SK-N-SH (cell line): ENCODE data around the gene RCAN2. TPM values are rescaled to one million over a fixed set of nuclear protein-coding genes. Genes with fewer than 3 reads are reported as not detected.

Source experiments
- CTCF ChIA-PET: fragments of 300-600, 350-600 bp; formaldehyde crosslinking; extraction: SDS; loops from one replicate; lab custom pipeline; 2021; lab: Yijun Ruan, JAX
- POLR2A ChIA-PET: fragments of 350-600 bp; sonication (Branson Sonifier 250); formaldehyde crosslinking; extraction: SDS; loops from one replicate; lab custom pipeline; 2020; ENCODE audit warnings: antibody characterized with exemption, inconsistent platforms; lab: Yijun Ruan, JAX
- DNase-seq: peaks from one replicate; pipeline ENCODE4 v3.0.0; 2012
- H2AFZ ChIP-seq: fragments of 200-600 bp; sonication (generic); 2 replicates; pipeline ENCODE4 v1.8.1; 2016; ENCODE audit warnings: antibody characterized with exemption, mild to moderate bottlenecking, low read depth
- H3F3A ChIP-seq: fragments of 200-600 bp; sonication (generic); replicated peaks from 2 replicates; pipeline ENCODE3; 2016; ENCODE audit warnings: antibody characterized with exemption, mild to moderate bottlenecking; ENCODE audit not compliant: insufficient read depth
- H3K27ac ChIP-seq, 2 experiments: fragments of 200-500 bp in 1 of 2; fragments of 200-600 bp in 1 of 2; sonication (Bioruptor generic) in 1 of 2; sonication (generic), shearing (Covaris generic) in 1 of 2; 2 replicates each; pipeline versions ENCODE4 v1.5.1 to v1.6.1; 2014 to 2016; ENCODE audit warnings: low read depth in 2 of 2, inconsistent platforms in 1 of 2, low read length in 1 of 2, mild to moderate bottlenecking in 1 of 2, mixed read lengths in 1 of 2
- H3K27me3 ChIP-seq: fragments of 200-600 bp; sonication (generic), shearing (Covaris generic); 2 replicates; pipeline ENCODE4 v1.6.1; 2016; ENCODE audit warnings: mixed run types; ENCODE audit not compliant: insufficient read depth
- H3K36me3 ChIP-seq, 2 experiments: fragments of 200-500 bp in 1 of 2; fragments of 200-600 bp in 1 of 2; sonication (Bioruptor generic) in 1 of 2; sonication (generic) in 1 of 2; replicated peaks in 1 of 2; 2 replicates each; pipeline versions ENCODE3 to v1.5.1; 2014 to 2016; ENCODE audit warnings: low read length in 1 of 2, mild to moderate bottlenecking in 1 of 2; ENCODE audit not compliant: insufficient read depth in 2 of 2, control insufficient read depth in 1 of 2
- H3K4me1 ChIP-seq, 2 experiments: fragments of 200-500 bp in 1 of 2; fragments of 200-600 bp in 1 of 2; sonication (Bioruptor generic) in 1 of 2; sonication (generic), shearing (Covaris generic) in 1 of 2; 2 replicates each; pipeline versions ENCODE4 v1.5.1 to v1.6.1; 2014 to 2016; ENCODE audit warnings: low read depth in 1 of 2, low read length in 1 of 2, mixed run types in 1 of 2; ENCODE audit not compliant: insufficient read depth in 2 of 2, control insufficient read depth in 1 of 2
- H3K4me2 ChIP-seq: fragments of 200-600 bp; sonication (generic), shearing (Covaris generic); 2 replicates; pipeline ENCODE4 v1.6.1; 2017; ENCODE audit warnings: mixed run types
- H3K4me3 ChIP-seq, 2 experiments: fragments of 200-500 bp in 1 of 2; fragments of 200-600 bp in 1 of 2; sonication (Bioruptor generic) in 1 of 2; sonication (generic), shearing (Covaris generic) in 1 of 2; 2 replicates each; pipeline versions ENCODE4 v1.5.1 to v1.8.1; 2014 to 2016; ENCODE audit warnings: low read depth in 2 of 2, inconsistent platforms in 1 of 2, low read length in 1 of 2, mild to moderate bottlenecking in 1 of 2, mixed read lengths in 1 of 2, moderate library complexity in 1 of 2
- H3K79me2 ChIP-seq: fragments of 200-600 bp; sonication (generic); 2 replicates; pipeline ENCODE4 v1.8.1; 2017; ENCODE audit warnings: mild to moderate bottlenecking; ENCODE audit not compliant: insufficient read depth
- H3K9ac ChIP-seq: fragments of 200-600 bp; sonication (generic); 2 replicates; pipeline ENCODE4 v1.6.1; 2017; ENCODE audit warnings: mixed run types
- H3K9me2 ChIP-seq: fragments of 200-600 bp; sonication (generic); 2 replicates; pipeline ENCODE4 v1.6.1; 2017; ENCODE audit warnings: mixed run types
- H3K9me3 ChIP-seq: fragments of 200-600 bp; sonication (generic); 2 replicates; pipeline ENCODE4 v1.6.1; 2017; ENCODE audit warnings: mixed run types, mild to moderate bottlenecking, moderate library complexity
- H4K20me1 ChIP-seq: fragments of 200-600 bp; sonication (generic); 2 replicates; pipeline ENCODE4 v1.6.1; 2017; ENCODE audit warnings: mild to moderate bottlenecking, mixed run types; ENCODE audit not compliant: insufficient read depth
- FOXM1 ChIP-seq: IDR thresholded peaks from 2 replicates; pipeline ENCODE4 v1.4.0; 2012; ENCODE audit warnings: low read depth, mild to moderate bottlenecking
- JUND ChIP-seq: IDR thresholded peaks from 2 replicates; pipeline ENCODE4 v1.4.0; 2012
- MXI1 ChIP-seq: IDR thresholded peaks from 2 replicates; pipeline ENCODE4 v1.6.1; 2012; ENCODE audit warnings: mild to moderate bottlenecking, low read depth, low read length, improper control_type of control experiment
- RAD21 ChIP-seq: IDR thresholded peaks from 2 replicates; pipeline ENCODE4 v1.6.1; 2012; ENCODE audit warnings: mild to moderate bottlenecking, low read length
- RCOR1 ChIP-seq: fragments of 150-350 bp; IDR thresholded peaks from 2 replicates; pipeline ENCODE4 v1.6.1; 2017; ENCODE audit warnings: antibody characterized with exemption, low read length
- WGBS: methylation state at CpG from one replicate; pipeline ENCODE4 v1.1.6; 2017; ENCODE audit warnings: low lambda C conversion rate; 5-methylcytosine and 5-hydroxymethylcytosine counted together
- polyA plus RNA-seq, 3 experiments: library from polyadenylated mRNA; depleted of rRNA; stranded (reverse); fragments of >200 nt; gene quantifications; 2 replicates each; pipeline ENCODE4 v1.2.3, GENCODE V29; 2012
- TF ChIP-seq, protein P1 (sequence below): IDR thresholded peaks from 2 replicates; pipeline ENCODE4 v1.4.0; 2012; ENCODE audit warnings: low read depth, borderline replicate concordance
- TF ChIP-seq, protein P2 (sequence below): fragments of 150-350 bp; IDR thresholded peaks from 2 replicates; pipeline ENCODE4 v1.6.1; 2017; ENCODE audit warnings: antibody characterized with exemption, low read length, low read depth, borderline replicate concordance
- TF ChIP-seq, protein P3 (sequence below): IDR thresholded peaks from 2 replicates; pipeline ENCODE4; 2012
- TF ChIP-seq, protein P4 (sequence below): IDR thresholded peaks from 2 replicates; pipeline ENCODE4 v1.4.0; 2012; ENCODE audit warnings: low read depth, borderline replicate concordance

The RCAN2 gene
- polyA plus RNA-seq, 1 of the 3 experiments (the other 2 are of a cell fraction): not detected

DNA sequence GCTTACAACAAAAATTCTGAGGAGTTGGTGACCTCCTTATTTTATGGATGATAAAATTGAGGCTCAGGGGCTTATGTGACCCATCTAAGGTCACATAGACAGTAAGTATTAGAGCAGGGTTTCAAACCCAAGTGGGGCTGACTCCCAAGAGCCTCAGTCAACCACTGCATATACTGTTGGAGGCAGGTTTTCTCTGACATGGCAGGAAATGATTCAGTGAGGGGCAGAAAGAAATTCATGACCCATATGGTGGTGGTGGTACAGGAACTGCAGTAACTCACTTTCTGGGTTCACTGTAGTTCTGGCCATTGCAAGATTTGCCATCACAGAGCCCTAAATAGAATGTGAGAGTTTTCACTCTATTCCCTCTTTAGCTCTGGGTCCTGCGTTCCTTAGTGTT is 188.4 kb downstream of the RCAN2 start:
- ChIA-PET POLR2A (no interaction called here), CTCF (no interaction called here)

DNA sequence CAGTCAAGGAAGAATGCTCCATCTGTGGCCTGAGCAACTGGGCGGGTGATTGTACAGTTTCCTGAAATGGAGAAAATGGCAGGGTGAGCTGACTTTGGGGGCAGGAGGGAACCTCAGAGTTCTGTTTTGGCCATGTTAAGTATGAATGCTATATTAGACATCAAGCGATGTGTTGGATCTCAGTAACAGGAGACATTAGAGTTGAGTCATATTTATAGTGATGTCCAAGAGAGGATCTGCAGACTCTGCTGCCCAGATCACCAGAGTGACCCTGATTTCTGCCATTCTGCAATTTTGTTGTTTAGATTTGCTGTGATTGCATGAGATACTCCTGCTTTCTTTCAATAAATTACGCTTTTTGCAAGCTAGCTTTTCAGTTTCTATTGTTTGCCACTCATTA is 189.1 kb downstream of the RCAN2 start:
- Histone ChIP-seq H3K4me1 (no peaks in the 10 kb centered on the region), H4K20me1 (no peaks in the 10 kb centered on the region), H2AFZ (no peak overlapping the region), H3K9me2 (no peaks in the 10 kb centered on the region), H3K79me2 (no peaks in the 10 kb centered on the region), H3K4me2 (no peak overlapping the region), H3K4me3 (no peak overlapping the region), H3K9ac (no peak overlapping the region), H3F3A (no peaks in the 10 kb centered on the region), H3K9me3 (no peaks in the 10 kb centered on the region), H3K36me3 (no peaks in the 10 kb centered on the region), H3K27ac (no peak overlapping the region), H3K27me3 (no peaks in the 10 kb centered on the region)
- no peak for TF ChIP-seq JUND
- ChIA-PET CTCF (no interaction called here), POLR2A (no interaction called here)
- no peak for DNase-seq
- 3% methylated on average over 3 of the region's 3 CpGs for WGBS

More for the DNA sequence above, 188.4 kb downstream of the RCAN2 start:
- H3K79me2 ChIP-seq: no peaks in the 10 kb centered on the region
- H3K9me2 ChIP-seq: no peaks in the 10 kb centered on the region
- H3K4me2 ChIP-seq: no peak overlapping the region
- H3K27ac ChIP-seq: no peak overlapping the region
- no peaks in the 10 kb centered on the region for H3K9me3 ChIP-seq
- no peaks in the 10 kb centered on the region for H3K4me1 ChIP-seq
- H2AFZ ChIP-seq: no peak overlapping the region
- H3K9ac ChIP-seq: no peak overlapping the region
- TF ChIP-seq RCOR1: no peak
- TF ChIP-seq, protein P1, sequence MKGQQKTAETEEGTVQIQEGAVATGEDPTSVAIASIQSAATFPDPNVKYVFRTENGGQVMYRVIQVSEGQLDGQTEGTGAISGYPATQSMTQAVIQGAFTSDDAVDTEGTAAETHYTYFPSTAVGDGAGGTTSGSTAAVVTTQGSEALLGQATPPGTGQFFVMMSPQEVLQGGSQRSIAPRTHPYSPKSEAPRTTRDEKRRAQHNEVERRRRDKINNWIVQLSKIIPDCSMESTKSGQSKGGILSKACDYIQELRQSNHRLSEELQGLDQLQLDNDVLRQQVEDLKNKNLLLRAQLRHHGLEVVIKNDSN: no peak
- no peak for TF ChIP-seq FOXM1
- no peak for TF ChIP-seq RAD21
- no peak for TF ChIP-seq MXI1
- TF ChIP-seq, protein P2, sequence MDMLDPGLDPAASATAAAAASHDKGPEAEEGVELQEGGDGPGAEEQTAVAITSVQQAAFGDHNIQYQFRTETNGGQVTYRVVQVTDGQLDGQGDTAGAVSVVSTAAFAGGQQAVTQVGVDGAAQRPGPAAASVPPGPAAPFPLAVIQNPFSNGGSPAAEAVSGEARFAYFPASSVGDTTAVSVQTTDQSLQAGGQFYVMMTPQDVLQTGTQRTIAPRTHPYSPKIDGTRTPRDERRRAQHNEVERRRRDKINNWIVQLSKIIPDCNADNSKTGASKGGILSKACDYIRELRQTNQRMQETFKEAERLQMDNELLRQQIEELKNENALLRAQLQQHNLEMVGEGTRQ: no peak
- TF ChIP-seq, protein P3, sequence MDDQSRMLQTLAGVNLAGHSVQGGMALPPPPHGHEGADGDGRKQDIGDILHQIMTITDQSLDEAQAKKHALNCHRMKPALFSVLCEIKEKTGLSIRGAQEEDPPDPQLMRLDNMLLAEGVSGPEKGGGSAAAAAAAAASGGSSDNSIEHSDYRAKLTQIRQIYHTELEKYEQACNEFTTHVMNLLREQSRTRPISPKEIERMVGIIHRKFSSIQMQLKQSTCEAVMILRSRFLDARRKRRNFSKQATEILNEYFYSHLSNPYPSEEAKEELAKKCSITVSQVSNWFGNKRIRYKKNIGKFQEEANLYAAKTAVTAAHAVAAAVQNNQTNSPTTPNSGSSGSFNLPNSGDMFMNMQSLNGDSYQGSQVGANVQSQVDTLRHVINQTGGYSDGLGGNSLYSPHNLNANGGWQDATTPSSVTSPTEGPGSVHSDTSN: no peak
- TF ChIP-seq, protein P4, sequence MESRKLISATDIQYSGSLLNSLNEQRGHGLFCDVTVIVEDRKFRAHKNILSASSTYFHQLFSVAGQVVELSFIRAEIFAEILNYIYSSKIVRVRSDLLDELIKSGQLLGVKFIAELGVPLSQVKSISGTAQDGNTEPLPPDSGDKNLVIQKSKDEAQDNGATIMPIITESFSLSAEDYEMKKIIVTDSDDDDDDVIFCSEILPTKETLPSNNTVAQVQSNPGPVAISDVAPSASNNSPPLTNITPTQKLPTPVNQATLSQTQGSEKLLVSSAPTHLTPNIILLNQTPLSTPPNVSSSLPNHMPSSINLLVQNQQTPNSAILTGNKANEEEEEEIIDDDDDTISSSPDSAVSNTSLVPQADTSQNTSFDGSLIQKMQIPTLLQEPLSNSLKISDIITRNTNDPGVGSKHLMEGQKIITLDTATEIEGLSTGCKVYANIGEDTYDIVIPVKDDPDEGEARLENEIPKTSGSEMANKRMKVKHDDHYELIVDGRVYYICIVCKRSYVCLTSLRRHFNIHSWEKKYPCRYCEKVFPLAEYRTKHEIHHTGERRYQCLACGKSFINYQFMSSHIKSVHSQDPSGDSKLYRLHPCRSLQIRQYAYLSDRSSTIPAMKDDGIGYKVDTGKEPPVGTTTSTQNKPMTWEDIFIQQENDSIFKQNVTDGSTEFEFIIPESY: no peak
- no peak overlapping the region for H3K4me3 ChIP-seq
- no peaks in the 10 kb centered on the region for H3K27me3 ChIP-seq
- H3K36me3 ChIP-seq: no peaks in the 10 kb centered on the region
- H4K20me1 ChIP-seq: no peaks in the 10 kb centered on the region
- no peak for DNase-seq
- H3F3A ChIP-seq: no peaks in the 10 kb centered on the region
- 0% methylated on average over 1 of the region's 1 CpG for WGBS
